K562 (cell line): ENCODE data around the gene CD300H. TPM values are rescaled to one million over a fixed set of nuclear protein-coding genes. Genes with fewer than 3 reads are reported as not detected.

Experiments used
- NELFE ChIP-seq: IDR thresholded peaks from 2 replicates; pipeline ENCODE4 v1.6.1; 2011; ENCODE audit warnings: mild to moderate bottlenecking; ENCODE audit not compliant: insufficient read depth, insufficient read length
- NFRKB ChIP-seq: fragments of 450-650 bp; IDR thresholded peaks from 2 replicates; pipeline ENCODE4 v1.6.1; 2016; ENCODE audit warnings: low read depth
- SIN3B ChIP-seq: fragments of 450-650 bp; IDR thresholded peaks from 2 replicates; pipeline ENCODE4 v1.6.1; 2017; ENCODE audit warnings: low read depth, mild to moderate bottlenecking, moderate library complexity
- SP1 ChIP-seq: sonication (generic); formaldehyde crosslinking; IDR thresholded peaks from 2 replicates; pipeline ENCODE4 v1.8.1; 2022; ENCODE audit warnings: mild to moderate bottlenecking, missing genetic modification reagents
- SPI1 ChIP-seq: IDR thresholded peaks from 2 replicates; pipeline ENCODE4 v1.6.1; 2011; ENCODE audit warnings: low read depth, low read length, control low read depth, borderline replicate concordance
- ZFX ChIP-seq: sonication (generic); formaldehyde crosslinking; IDR thresholded peaks from 2 replicates; pipeline ENCODE4 v1.8.0; 2022; ENCODE audit warnings: mild to moderate bottlenecking, missing genetic modification reagents, moderate library complexity
- ZNF253 ChIP-seq: fragments of 250-450 bp; sonication (Bioruptor Pico); conservative IDR thresholded peaks from 2 replicates; pipeline ENCODE4 v1.6.1; 2021; ENCODE audit warnings: mild to moderate bottlenecking
- polyA plus RNA-seq, 8 experiments: library from polyadenylated mRNA; depleted of rRNA in 4 of 8; stranded (reverse) in 5 of 8; unstranded in 3 of 8; fragments of >200 nt; fragmentation: Nextera tagmentation in 2 of 8; fragmentation: Illumina TruSeq in 1 of 8; extraction: Ambion mirVana in 2 of 8; extraction: Trizol in 1 of 8; gene quantifications; 2 replicates each; pipeline versions ENCODE4 v1.2.1 to v1.2.3, GENCODE V29; 2011 to 2014; ENCODE audit warnings: inconsistent platforms in 1 of 8, missing spikeins in 1 of 8
- total RNA-seq, 7 experiments: library from RNA; depleted of rRNA in 6 of 7; stranded (reverse); fragments of >200 nt in 6 of 7; fragmentation: Illumina TruSeq in 2 of 7; extraction: Trizol in 2 of 7; gene quantifications; 2 replicates each; pipeline versions ENCODE4 v1.2.1 to v1.2.3, GENCODE V29; 2011 to 2021; ENCODE audit warnings: low replicate concordance in 1 of 7
- TF ChIP-seq, protein P1 (sequence below): fragments of 450-650 bp; IDR thresholded peaks from 2 replicates; pipeline ENCODE4 v1.6.1; 2017; ENCODE audit warnings: mild to moderate bottlenecking, moderate library complexity
- TF ChIP-seq, protein P2 (sequence below), 2 experiments: fragments of 450-650 bp in 1 of 2; sonication (generic) in 1 of 2; formaldehyde crosslinking in 1 of 2; IDR thresholded peaks; 2 replicates each; pipeline versions ENCODE4 v1.7.1 to v1.9.0; 2016 to 2022; ENCODE audit warnings: inconsistent platforms in 1 of 2, mild to moderate bottlenecking in 1 of 2, missing genetic modification reagents in 1 of 2
- TF ChIP-seq, protein P3 (sequence below): fragments of 450-650 bp; formaldehyde crosslinking; conservative IDR thresholded peaks from 2 replicates; pipeline ENCODE4 v1.4.0; 2022; ENCODE audit warnings: mild to moderate bottlenecking, missing genetic modification characterization

CD300H gene
- total and polyA plus RNA-seq, 9 of the 15 experiments (the other 6 are each of a cell fraction or from before 2014, with no cell fraction given): not detected

DNA sequence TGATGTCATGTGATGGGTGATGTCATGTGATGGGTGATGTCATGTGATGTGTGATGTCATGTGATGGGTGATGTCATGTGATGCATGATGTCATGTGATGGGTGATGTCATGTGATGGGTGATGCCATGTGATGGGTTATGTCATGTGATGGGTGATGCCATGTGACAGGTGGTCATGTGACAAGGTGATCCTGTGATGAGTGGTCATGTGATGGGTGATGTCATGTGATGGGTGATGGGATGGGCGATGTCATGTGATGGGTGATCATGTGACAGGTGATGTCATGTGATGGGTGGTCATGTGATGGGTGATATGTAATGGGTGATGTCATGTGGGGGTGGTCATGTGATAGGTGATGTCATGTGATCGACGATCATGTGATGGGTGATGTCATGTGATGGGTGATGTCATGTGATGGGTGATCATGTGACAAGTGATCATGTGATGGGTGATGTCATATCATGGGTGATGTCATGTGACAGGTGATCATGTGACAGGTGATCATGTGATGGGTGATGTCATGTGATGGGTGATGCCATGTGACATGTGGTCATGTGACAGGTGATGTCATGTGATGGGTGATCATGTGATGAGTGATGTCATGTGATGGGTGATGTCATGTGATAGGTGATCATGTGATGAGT lies 53.2 kb downstream of the CD300H start (continued):
- TF ChIP-seq, protein P1, sequence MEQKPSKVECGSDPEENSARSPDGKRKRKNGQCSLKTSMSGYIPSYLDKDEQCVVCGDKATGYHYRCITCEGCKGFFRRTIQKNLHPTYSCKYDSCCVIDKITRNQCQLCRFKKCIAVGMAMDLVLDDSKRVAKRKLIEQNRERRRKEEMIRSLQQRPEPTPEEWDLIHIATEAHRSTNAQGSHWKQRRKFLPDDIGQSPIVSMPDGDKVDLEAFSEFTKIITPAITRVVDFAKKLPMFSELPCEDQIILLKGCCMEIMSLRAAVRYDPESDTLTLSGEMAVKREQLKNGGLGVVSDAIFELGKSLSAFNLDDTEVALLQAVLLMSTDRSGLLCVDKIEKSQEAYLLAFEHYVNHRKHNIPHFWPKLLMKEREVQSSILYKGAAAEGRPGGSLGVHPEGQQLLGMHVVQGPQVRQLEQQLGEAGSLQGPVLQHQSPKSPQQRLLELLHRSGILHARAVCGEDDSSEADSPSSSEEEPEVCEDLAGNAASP: no peak
- TF ChIP-seq, protein P2, sequence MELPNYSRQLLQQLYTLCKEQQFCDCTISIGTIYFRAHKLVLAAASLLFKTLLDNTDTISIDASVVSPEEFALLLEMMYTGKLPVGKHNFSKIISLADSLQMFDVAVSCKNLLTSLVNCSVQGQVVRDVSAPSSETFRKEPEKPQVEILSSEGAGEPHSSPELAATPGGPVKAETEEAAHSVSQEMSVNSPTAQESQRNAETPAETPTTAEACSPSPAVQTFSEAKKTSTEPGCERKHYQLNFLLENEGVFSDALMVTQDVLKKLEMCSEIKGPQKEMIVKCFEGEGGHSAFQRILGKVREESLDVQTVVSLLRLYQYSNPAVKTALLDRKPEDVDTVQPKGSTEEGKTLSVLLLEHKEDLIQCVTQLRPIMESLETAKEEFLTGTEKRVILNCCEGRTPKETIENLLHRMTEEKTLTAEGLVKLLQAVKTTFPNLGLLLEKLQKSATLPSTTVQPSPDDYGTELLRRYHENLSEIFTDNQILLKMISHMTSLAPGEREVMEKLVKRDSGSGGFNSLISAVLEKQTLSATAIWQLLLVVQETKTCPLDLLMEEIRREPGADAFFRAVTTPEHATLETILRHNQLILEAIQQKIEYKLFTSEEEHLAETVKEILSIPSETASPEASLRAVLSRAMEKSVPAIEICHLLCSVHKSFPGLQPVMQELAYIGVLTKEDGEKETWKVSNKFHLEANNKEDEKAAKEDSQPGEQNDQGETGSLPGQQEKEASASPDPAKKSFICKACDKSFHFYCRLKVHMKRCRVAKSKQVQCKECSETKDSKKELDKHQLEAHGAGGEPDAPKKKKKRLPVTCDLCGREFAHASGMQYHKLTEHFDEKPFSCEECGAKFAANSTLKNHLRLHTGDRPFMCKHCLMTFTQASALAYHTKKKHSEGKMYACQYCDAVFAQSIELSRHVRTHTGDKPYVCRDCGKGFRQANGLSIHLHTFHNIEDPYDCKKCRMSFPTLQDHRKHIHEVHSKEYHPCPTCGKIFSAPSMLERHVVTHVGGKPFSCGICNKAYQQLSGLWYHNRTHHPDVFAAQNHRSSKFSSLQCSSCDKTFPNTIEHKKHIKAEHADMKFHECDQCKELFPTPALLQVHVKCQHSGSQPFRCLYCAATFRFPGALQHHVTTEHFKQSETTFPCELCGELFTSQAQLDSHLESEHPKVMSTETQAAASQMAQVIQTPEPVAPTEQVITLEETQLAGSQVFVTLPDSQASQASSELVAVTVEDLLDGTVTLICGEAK (IDR thresholded peaks at IDR 0.05): no peak
- TF ChIP-seq, protein P2 (CRISPR knock-in tag; IDR thresholded peaks at IDR 0.05): peak; percentile 51
- TF ChIP-seq SP1 (CRISPR knock-in tag) (peak; percentile 78), ZNF253 (CRISPR knock-in tag) (no peak), SPI1 (no peak), NFRKB (no peak), NELFE (no peak), ZFX (CRISPR knock-in tag) (no peak), SIN3B (no peak)
- TF ChIP-seq, protein P3, sequence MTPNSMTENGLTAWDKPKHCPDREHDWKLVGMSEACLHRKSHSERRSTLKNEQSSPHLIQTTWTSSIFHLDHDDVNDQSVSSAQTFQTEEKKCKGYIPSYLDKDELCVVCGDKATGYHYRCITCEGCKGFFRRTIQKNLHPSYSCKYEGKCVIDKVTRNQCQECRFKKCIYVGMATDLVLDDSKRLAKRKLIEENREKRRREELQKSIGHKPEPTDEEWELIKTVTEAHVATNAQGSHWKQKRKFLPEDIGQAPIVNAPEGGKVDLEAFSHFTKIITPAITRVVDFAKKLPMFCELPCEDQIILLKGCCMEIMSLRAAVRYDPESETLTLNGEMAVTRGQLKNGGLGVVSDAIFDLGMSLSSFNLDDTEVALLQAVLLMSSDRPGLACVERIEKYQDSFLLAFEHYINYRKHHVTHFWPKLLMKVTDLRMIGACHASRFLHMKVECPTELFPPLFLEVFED (CRISPR knock-in tag): no peak
